GM20431 (cell line): Measurements from ENCODE around the gene MMP25.

Experiments used
- in situ Hi-C: fragments of 300-500 bp; cut with MseI, MboI; formaldehyde crosslinking; loops from one replicate; pipeline ENCODE4 v1.15.0; 2020; ENCODE audit warnings: low sequenced_read_pairs; ENCODE audit not compliant: unreplicated experiment

MMP25 gene, protein sequence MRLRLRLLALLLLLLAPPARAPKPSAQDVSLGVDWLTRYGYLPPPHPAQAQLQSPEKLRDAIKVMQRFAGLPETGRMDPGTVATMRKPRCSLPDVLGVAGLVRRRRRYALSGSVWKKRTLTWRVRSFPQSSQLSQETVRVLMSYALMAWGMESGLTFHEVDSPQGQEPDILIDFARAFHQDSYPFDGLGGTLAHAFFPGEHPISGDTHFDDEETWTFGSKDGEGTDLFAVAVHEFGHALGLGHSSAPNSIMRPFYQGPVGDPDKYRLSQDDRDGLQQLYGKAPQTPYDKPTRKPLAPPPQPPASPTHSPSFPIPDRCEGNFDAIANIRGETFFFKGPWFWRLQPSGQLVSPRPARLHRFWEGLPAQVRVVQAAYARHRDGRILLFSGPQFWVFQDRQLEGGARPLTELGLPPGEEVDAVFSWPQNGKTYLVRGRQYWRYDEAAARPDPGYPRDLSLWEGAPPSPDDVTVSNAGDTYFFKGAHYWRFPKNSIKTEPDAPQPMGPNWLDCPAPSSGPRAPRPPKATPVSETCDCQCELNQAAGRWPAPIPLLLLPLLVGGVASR

DNA sequence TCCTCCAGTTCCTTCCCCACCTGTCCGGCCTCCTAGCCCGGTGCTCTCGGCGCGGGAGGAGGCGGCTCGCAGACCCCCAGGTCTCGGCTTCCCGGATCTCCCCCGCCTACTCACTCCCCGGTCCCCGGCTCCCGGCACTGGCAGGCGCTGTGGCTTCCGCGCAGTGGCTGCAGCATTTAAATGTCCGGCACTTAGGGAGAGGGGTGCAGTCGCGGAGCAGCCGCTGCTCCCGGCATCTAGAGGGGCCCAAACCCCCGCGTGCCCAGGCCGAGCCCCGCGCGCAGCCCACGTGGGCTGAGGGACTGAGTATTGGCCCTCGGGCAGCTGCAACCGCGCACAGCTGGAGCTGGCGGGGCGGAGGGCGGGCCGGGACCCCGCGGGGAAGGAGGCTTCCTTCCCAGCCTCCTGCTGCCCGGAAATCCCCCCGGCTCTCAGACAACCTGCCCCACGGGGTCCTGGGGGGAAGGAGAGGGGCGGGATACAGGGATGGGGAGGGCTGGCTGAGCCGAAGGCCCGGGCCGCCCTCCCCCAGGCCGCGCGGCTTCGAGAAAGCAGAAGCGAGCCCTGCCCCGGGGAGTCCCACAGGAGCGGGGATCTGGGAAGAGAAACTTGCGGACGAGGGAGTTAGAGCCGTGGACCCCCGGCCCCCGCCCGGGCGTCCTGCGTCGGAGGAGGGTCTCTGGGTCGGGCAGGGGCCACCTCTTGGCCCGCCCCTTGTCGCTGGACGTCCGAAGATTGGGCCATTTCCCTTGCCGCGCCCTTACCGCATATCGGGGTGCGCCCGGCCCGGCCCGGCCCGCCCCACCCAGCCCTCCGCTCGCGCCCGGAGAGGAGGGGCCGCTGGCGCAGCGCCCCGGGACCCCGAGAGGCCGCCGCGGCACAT, at the start of gene MMP25:
MMP25 (plus strand) TSS at position 804 of the 883 bp plus-strand sequence. CDS start 357 bp downstream, outside the sequence.
- in situ Hi-C loops: no loop called here

DNA sequence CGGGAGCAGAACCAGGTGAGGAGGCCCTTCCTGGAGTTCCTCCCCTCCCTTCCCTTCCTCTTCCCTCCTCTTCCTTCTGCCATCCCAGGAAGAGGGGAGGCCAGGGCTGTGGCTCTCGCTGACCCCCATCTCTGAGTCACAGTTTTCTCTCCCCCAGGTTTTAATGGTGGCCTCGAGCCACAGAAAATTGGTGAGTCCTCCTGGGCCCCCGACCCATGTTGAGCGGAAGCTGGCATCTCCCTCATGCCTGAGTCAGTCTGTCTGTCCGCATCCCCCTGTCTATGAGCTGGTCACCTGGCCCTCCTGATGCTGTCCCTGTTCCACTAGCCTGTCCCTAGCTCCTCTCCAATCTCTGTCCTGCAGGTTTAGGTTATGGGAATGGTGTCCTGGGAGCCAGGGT, 46.4 kb upstream of the MMP25 start:
- in situ Hi-C loops: no loop called here

DNA sequence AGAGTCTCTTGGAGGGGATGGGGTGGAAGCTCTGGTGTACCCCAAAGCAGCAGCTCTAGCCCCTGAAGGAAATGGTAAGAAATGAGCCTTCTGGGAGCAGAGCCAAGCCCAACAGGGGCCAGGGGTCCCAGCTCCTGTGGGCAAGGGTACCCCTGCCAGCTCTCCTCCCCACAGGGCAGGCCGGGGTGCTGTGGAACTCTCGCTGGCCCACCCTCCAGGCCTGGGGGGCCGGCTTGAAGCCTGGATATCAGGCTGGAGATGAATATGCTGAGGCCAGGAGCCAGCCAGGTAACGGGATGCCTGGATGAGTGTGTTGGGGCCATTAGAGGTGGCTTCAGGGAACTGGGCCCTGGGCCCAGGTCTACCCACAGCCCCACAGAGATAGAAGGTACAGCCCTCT, 45.8 kb upstream of the MMP25 start:
- in situ Hi-C loops: no loop called here

DNA sequence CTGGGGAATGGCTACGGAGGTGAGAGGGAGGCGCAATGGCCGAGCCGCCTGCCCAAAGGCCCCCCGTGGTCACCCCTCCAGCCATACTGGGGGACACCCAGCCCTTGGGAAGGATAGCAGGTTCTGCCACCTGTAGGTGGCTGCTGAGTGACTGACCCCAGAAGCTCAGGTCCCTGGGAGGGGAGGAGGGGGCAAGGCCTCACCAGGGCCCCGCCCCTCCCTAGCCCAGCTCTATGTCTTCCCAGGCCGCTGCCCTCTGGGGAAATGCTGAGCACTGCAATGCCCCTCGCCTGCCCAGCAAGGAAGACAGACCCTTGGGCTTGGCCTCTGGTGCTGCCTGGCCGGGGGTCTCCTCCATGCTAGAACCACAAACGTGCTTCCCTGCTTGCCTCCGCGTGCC, 45.0 kb upstream of the MMP25 start:
- in situ Hi-C loops: no loop called here

DNA sequence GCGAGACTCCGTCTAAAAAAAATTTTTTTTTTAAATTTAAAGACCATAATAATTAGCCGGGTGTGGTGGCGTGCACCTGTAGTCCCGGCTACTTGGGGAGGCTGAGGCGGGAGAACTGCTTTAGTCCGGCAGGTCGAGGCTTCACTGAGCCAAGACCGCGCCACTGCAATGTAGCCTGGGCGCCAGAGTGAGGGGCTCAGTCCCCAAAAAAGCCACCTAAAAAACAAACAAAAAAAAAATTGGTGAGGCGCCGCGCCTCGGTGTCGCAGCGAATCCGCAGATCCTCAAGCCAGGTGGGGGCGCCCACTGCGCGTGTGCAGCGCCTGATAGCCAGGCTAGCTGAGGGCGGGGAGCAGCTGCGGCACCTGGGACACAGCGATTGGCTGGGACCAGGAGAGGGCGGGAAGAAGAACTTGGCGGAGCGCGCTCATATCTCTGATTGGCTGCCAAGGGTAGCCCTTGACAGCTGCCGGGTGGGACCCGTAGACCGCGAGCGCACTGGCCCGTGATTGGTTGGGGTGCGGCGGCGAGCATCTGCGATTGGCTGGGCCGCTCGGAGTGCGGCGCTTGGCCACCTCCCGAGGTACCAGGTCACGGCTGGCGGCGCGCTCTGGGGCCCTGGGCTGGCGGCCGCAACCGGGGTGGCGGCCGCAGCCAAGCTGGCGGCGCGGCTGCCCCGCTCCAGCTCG, 42.6 kb upstream of the MMP25 start:
- in situ Hi-C loops: no loop called here

DNA sequence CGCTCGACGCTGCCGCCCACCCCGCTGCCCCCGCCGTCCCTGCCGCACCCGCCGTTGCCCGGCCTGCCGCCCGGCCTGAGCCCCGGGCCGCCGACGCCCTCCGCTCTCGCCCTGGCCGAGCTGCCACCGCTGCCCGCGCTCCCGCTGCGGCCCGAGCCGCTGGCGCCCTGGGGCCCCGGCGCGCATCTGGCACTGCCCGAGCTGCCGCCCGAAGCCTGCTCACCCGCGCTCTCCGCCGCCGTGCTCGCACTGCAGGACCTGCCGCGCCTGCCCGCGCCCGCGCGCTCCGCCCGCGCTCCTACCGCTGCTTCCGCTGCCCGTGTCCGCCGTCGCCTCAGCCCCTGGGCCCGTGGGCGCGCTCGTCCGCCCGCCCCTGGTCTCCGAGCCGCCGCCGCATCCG, 42.0 kb upstream of the MMP25 start:
- in situ Hi-C loops: no loop called here

DNA sequence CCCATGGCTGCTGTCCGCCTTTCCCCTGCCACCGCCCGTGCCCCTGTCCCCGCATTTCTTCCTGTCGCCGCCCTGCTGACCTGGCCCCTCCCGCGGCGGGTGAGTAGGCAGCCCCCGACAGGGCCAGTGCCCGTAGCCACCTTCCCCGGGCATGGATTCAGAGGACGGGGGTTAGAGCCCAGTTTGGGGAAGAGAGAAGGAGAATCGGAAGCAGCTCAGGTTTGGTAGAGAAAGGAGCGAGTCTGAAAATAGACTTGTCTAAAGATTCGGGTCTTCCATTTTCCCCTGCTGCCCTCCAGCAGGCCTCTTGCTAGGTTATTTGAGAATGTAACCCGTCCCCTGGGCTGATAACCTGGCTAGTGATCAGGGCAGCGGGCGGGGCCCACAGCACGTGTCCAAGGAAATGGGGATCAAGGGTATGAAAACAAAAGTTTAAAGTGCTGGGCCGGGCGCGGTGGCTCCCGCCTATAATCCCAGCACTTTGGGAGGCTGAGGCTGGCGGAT, 41.5 kb upstream of the MMP25 start:
- in situ Hi-C loops: no loop called here

DNA sequence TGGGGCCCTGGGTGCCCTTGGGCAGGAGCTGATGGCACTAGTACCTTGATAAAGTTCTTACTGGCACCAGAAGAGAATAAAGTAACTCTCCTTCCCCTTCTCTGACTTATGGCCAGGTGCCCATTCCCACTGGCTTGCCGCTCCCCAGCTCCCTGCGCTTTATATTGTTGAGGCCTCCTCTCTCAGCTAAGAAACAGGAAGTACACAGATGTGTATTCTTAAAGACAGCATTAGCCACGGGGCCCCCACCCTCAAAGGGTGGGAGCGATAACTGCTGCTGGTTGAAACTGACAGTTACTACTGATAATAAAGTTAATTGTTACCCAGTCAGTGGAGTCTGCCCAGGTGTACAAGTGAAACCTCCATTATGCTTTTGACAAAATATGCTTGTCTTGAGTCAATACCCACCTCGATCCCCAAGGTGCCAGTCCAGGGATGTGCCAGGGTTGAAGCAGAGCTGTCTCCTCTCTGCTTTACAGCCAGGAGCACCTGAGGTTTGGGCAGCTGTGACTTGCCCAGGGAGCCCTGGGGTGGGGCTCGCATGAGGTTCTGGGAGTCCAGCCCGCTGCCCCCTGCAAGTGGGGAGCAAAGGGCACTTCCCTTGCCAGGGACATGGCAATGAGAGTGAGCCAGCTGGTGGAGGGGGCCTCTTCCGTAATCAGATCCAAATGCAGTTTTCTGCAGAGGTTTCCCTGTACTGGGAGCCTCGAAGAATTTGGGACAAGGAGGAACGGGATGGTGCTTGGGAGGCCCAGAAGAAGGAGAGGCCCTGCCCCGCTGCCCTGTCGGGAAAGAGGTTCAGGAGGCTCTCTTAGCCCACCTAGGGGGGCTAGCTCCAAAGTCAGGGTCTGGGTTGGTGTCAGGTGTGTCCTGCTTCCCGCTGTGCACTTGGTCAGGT, 39.1 kb upstream of the MMP25 start:
- in situ Hi-C loops: no loop called here

DNA sequence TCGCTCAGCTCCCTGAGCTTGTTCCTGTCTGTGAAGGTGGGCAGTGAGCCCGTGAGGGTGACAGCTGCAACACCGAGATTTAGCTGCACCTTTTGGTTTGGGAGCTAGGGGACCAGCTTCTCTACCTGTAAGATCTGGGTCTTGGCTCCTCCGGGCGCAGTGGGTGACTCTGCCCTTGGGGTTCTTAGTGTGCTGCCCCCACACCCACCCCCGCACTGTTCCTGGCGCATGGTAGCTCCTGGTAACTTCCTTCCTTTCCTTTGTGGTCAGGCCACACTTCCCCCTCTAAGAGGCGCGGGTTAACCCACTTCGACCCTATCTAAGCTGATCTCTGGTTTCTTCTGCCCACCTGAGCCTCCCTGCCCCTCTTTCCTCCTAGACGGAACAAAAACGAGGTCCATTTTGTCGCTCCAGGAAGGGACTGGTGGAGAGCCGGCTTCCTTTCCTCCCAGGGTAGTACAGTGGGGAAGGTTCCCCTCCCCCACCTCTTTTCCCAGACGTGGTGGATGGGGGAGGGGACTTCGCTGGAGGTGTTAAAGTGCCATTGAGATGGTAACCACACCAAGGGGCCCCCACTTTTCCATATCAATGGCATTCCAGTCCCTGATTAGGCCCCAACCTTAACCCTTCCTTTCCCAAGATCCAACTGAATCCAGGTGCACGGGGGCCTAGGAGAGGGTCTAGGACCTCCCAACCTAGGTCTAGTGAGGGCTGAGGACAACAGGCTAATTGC, 38.2 kb upstream of the MMP25 start:
- in situ Hi-C loops: no loop called here

DNA sequence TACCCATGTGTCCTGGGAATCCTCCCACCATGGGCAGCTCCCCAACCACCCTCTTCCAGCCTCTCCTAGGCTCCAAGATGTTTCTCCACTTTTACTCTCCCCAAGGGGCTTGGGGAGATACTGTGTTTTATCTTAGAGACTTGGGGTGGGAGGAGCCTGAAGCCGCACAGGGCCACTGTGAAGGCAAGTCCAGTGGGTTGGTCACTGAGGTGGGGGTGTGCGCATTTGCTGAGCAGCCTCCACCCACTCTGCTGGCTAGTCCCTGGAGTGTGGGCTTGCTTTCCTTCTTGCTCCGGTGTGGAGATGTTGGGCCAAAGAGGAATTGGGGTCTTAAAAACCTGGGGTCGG, 37.7 kb upstream of the MMP25 start:
- in situ Hi-C loops: no loop called here

DNA sequence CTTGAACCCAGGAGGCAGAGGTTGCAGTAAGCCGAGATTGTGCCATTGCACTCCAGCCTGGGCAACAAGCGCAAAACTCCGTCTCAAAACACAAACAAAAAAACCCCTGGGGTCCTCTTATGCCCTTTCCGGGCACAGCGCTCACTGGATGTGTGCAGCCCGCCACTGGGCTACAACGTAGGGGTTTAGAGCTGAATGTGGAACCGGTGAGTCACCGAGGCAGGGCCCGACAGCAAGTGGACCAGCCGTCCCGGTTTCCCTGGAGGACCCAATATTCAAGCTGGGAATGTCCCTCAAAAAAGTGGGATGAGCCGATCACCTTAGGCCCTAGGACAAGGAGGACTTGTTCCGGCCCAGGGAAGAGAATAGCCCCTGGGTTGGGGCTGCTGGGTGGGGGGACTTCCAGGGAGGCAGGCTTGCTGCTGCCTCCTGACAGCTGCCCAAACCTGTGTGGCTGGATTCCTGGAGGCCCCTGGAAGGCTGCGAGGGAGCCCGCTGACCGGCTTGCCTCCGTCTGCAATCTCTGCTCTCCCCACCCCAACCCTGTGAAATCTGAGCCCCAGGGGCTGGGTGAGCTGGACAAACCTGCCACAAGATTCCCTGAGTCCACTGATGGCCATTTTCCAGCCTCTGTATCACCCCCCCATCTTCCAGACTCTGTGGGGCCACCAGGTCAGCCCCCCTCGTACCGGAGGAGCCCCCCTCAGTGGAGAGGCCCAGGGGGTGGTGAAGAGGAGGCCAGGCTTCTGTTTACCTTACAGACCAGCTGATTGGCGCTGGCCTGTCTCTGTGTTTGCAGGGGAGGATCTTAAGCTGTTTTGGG, 36.6 kb upstream of the MMP25 start:
- in situ Hi-C loops: no loop called here

DNA sequence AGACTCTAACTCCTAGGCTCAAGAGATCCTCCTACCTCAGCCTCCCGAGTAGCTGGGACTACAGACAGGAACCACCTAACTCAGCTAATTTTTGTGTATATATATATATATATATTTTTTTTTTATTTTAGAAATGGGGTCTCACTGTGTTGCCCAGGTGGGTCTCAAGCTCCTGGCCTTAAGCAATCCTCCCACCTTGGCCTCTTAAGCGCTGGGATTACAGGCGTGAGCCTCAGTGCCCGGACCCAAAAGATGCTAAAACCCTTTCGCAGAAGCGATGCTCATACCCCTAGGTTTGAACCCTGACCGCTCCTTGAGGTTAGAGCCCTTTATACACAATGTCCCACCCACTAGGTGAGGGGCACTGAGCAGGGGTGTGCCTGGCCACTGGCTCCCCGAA, 35.9 kb upstream of the MMP25 start:
- in situ Hi-C loops: no loop called here

DNA sequence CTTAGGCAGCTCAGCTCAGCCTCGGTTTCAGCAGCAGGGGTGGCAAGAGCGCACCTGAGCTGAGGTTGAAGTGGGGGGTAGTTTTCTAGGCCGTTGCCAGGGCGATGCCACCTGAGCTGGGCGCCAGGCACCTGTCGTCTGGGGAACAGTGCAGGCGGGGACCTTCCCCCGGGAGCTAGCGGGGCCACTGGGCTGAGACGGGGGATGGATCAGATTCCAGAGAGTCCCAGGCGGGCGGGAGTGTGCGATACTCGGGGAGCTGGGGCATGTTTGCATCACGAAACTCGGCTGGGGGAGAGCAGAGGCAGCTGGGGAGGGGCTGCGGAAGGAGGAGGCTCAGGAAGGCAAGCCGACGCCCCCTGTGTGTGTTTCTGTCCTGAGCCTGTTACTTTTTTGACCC, 34.1 kb upstream of the MMP25 start:
- in situ Hi-C loops: no loop called here

DNA sequence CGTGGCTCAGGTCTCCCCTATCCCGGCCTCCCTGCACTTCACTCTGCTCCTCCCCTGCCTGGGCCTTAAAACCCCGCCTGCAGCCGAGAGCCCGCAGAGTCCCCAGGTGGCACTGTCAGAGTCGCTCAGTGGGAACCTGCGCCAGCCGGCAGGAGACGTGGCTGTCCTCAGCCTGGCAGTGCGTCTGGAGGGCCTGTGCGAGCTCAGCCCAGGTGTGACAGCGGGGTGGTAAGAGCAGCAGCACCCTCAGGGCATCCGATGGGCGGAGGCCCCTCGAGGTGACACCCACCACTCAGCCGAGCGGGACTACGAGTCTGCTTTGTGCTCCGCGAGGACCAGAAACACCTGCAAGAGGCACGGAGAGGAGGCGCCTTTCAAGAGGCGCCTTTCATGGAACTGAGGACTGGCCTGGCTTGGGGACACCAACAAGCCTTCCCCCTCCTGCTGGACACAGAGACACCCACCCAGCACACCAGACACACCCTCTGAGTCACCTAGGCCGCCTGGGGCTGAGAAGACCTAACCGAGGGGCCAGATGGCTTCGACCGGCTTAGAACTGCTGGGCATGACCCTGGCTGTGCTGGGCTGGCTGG, 33.4 kb upstream of the MMP25 start, which contains the start of gene CLDN9:
CLDN9 (plus strand) TSS at position 96 of the 593 bp plus-strand sequence; CDS start at position 536, 440 bp downstream.
- in situ Hi-C loops: no loop called here

DNA sequence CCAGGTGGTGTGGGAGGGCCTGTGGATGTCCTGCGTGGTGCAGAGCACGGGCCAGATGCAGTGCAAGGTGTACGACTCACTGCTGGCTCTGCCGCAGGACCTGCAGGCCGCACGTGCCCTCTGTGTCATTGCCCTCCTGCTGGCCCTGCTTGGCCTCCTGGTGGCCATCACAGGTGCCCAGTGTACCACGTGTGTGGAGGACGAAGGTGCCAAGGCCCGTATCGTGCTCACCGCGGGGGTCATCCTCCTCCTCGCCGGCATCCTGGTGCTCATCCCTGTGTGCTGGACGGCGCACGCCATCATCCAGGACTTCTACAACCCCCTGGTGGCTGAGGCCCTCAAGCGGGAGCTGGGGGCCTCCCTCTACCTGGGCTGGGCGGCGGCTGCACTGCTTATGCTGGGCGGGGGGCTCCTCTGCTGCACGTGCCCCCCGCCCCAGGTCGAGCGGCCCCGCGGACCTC, 32.8 kb upstream of the MMP25 start:
- in situ Hi-C loops: no loop called here

DNA sequence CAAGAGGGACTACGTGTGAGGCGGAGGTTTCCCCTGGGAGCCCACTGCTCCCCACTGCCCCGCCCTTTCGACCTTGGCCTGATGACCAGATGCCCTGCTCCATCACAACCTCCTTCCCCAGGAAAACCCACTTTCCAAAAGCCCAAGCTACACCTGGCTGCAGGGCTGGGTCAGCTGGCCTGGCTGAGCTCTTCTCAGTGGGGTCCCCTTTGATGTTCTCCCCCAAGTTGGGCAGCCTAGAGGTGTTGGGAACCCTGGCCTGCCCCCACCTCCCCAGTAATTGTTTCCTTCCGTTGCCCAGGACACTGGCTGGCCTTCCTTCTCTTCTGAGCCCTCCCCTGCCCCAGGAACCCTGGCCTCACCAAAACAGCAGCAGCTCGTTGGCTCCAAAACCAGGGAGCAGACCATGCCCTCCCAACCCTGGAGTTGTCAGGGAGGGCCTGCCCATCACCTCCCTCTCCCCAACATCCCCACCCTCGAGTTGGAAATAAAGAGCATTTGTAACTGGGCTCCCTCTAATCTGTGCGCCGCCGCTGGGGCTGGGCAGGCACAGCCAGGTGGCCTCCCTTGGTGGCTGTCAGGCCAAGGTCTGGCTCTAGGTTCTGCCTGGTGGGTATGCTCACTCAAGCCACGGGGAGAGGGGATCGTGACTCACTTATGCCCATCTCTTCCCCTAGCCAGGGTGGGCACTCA, 32.2 kb upstream of the MMP25 start:
- in situ Hi-C loops: no loop called here

DNA sequence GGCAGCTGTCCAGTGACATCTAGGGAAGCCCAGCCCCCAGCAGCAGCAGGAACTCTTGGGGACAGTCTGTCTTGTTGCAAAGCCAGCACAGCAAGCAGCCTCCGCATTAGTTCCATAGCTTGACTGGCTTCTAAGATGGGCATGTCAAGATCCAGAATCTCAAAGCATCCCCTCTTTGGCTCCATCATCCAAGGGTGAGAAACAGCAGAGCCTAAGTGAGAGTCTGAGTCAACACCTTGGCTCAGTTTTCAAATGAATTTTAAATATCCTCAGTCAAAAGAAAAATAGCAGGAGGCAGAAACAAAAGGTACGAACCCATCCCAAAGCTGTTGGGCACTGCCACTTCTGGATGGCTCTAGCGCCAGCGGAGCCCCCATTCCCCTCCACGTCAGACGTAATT, 31.4 kb upstream of the MMP25 start:
- in situ Hi-C loops: no loop called here
